Head of caudate nucleus (tissue), 42 donors: Measurements from ENCODE around the gene ATP6V1D.

Experiments used
- DNase-seq, 42 donors: peaks; one replicate each; pipeline versions ENCODE4 v3.0.0 to v3.0.0-alpha.2; 2020 to 2021; ENCODE audit warnings: mixed read lengths in 7 of 42
- intact Hi-C: fragments of 100-400 bp; cut with DNase I; formaldehyde crosslinking; loops from one replicate; pipeline ENCODE4 v1.15.0; 2022

ATP6V1D gene

DNA sequence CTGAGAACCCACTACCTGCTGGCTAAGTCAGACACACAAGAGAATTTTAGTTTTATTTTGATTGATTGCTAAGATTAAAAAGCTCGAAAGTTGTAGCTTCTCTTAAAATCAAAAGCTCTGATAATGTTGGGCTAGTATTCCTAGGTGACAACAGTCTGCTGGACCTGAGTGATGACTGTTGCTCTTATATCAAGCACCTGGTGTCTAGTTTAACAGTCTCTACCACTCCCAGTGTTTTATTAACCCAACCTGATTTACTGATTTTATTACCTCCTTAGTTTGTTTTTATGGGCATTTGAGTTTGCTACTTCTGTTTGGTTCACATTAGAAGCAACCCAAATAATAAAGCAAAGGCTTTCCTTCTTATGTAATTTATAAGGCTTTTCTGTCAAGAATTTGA is 41.8 kb downstream of the ATP6V1D start:
- intact Hi-C loops, result no loop called here
- no peak for DNase-seq

DNA sequence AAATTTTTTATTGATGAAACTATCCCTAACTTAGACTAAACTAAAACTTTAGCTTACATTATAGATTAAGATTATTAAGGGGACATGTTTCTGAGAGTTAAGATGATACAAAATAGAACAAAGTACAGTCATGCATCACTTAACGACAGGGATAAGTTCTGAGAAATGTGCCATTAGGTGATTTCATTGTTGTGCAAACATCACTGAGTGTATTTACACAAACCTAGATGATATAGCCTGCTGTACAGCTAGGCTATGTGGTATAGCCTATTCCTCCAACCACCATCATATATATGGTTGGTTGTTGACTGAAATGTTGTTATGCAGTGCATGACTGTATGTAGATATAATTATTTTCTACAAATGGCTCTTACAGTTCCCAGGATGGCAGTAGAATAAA is 46.5 kb downstream of the ATP6V1D start:
- no peak for DNase-seq
- intact Hi-C loops, result no loop called here

DNA sequence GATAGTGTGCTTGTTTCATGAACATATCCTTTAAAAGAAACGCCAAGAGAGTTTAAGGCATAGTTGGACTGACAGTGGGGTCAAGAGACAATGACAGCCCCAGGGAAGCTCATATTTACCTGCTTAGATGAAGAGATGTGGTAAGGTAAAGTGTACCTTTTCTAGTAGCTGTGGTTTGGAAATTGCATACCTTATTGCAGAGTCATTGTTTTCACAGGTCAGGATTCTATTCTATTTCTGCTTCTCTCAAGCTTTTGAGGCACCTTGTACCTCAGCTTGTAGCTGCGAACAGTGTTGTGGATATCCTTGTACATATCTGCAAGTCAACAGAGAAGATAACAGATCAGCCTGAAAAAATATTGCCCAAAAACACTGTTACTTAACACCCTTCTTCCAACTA is 47.7 kb downstream of the ATP6V1D start:
- no peak for DNase-seq
- intact Hi-C loops, result no loop called here
